Left ventricle myocardium superior (tissue), 1 donor: ENCODE data around the gene GPATCH2. TPM values are rescaled to one million over a fixed set of nuclear protein-coding genes. Genes with fewer than 3 reads are reported as not detected.
A peak's percentile ranks its signal among the peaks of the same experiment; 100 is the strongest.

Experiments
- ATAC-seq: fragments of 200-7000 bp; cut with Tn5 transposase; one replicate; pipeline ENCODE4 v1.9.1; 2020; ENCODE audit warnings: mild to moderate bottlenecking, moderate library complexity
- DNase-seq: peaks from one replicate; pipeline ENCODE4 v3.0.0-alpha.2; 2020
- intact Hi-C: fragments of 100-400 bp; cut with micrococcal nuclease; formaldehyde crosslinking; loops from one replicate; pipeline ENCODE4 v1.11.0; 2022
- long read RNA-seq: library from polyadenylated mRNA; unstranded; transcript quantifications from one replicate; pipeline ENCODE4 v2.0.0, GENCODE V29; 2021
- total RNA-seq: library from RNA; stranded (reverse); fragmentation: NEBNext Ultra II Directional; extraction: Animal tissue kit (Norgen Biotek cat#: 25700); gene quantifications from one replicate; pipeline ENCODE4 v1.2.1, GENCODE V29; 2021
- donor health status: DM: no; HTN: yes; CAD: no; lungs with severe emphysema.

Gene GPATCH2
- 6.2 TPM for total RNA-seq
- long read RNA-seq, full-length matches to known transcripts: 4 of 4 reads
- long read RNA-seq, partial matches to known transcripts: 0 of 4 reads
- long read RNA-seq, other reads (novel, unspliced or antisense): 0 of 4 reads

GRCh38 chr1:217630711-217631591, at the start of gene GPATCH2, which contains the start of gene SPATA17:
GPATCH2 (minus strand) TSS chr1:217631090; CDS start chr1:217630971, 119 bp downstream.
SPATA17 (plus strand) TSS chr1:217631344; CDS start chr1:217631379, 35 bp downstream.
- intact Hi-C loops: no loop called here
- ATAC-seq: peak; percentile 97
- DNase-seq: peak; percentile 80

- ATAC-seq (no peak), DNase-seq (no peak)
- intact Hi-C loops: no loop called here
Observed at GRCh38 chr1:217674028-217674729, 43.3 kb upstream of the GPATCH2 start.

- ATAC-seq (peak; percentile 33), DNase-seq (no peak)
- intact Hi-C loops: no loop called here
Observed at GRCh38 chr1:217673387-217673786, 42.5 kb upstream of the GPATCH2 start.

- intact Hi-C loops: no loop called here
- DNase-seq (no peak), ATAC-seq (no peak)
Observed at GRCh38 chr1:217668351-217668940, 37.6 kb upstream of the GPATCH2 start.

- intact Hi-C loops: no loop called here
- no peak for DNase-seq
- ATAC-seq: no peak
Observed at GRCh38 chr1:217661407-217661806, 30.5 kb upstream of the GPATCH2 start.

GRCh38 chr1:217660353-217661062, 29.6 kb upstream of the GPATCH2 start:
- intact Hi-C loops: no loop called here
- ATAC-seq (no peak), DNase-seq (no peak)

- intact Hi-C loops: no loop called here
- no peak for ATAC-seq
Observed at GRCh38 chr1:217650674-217651073, 19.8 kb upstream of the GPATCH2 start.

GRCh38 chr1:217647791-217648190, 16.9 kb upstream of the GPATCH2 start:
- DNase-seq (no peak), ATAC-seq (no peak)
- intact Hi-C loops: no loop called here

More at GRCh38 chr1:217650674-217651073, 19.8 kb upstream of the GPATCH2 start:
- no peak for DNase-seq

- ATAC-seq (no peak), DNase-seq (no peak)
- intact Hi-C loops: no loop called here
Observed at GRCh38 chr1:217642455-217642854, 11.6 kb upstream of the GPATCH2 start.

- DNase-seq (no peak), ATAC-seq (no peak)
- intact Hi-C loops: no loop called here
Observed at GRCh38 chr1:217627431-217627830, 3.5 kb downstream of the GPATCH2 start.

- DNase-seq (no peak), ATAC-seq (no peak)
- intact Hi-C loops: no loop called here
Observed at GRCh38 chr1:217626321-217626720, 4.6 kb downstream of the GPATCH2 start.

GRCh38 chr1:217622042-217622441, 8.8 kb downstream of the GPATCH2 start:
- intact Hi-C loops: no loop called here
- no peak for DNase-seq
- ATAC-seq: no peak

GRCh38 chr1:217620814-217621213, 10.1 kb downstream of the GPATCH2 start:
- no peak for DNase-seq
- intact Hi-C loops: no loop called here
- no peak for ATAC-seq

GRCh38 chr1:217617126-217617525, 13.8 kb downstream of the GPATCH2 start:
- intact Hi-C loops: no loop called here
- ATAC-seq (no peak), DNase-seq (no peak)

- intact Hi-C loops: no loop called here
- DNase-seq (no peak), ATAC-seq (no peak)
Observed at GRCh38 chr1:217614200-217614712, 16.6 kb downstream of the GPATCH2 start.

- DNase-seq: no peak
- no peak for ATAC-seq
- intact Hi-C loops: no loop called here
Observed at GRCh38 chr1:217605390-217605789, 25.5 kb downstream of the GPATCH2 start.

GRCh38 chr1:217602380-217602779, 28.5 kb downstream of the GPATCH2 start:
- intact Hi-C loops: no loop called here
- DNase-seq: no peak
- peak; percentile 73 for ATAC-seq

GRCh38 chr1:217599154-217599553, 31.7 kb downstream of the GPATCH2 start:
- intact Hi-C loops: no loop called here
- ATAC-seq: no peak

GRCh38 chr1:217590598-217590997, 40.3 kb downstream of the GPATCH2 start:
- intact Hi-C loops: no loop called here
- DNase-seq (no peak), ATAC-seq (no peak)

More at GRCh38 chr1:217599154-217599553, 31.7 kb downstream of the GPATCH2 start:
- no peak for DNase-seq
